GM12878 (cell line): ENCODE results near the gene MT3. TPM values are rescaled to one million over a fixed set of nuclear protein-coding genes. Genes with fewer than 3 reads are reported as not detected.

Experiments
- ATAC-seq: fragments of 200-7000 bp; cut with Tn5 transposase; 3 replicates; pipeline ENCODE4 v1.9.1; 2020; ENCODE audit warnings: mild to moderate bottlenecking, moderate library complexity
- BruUV-seq: library from RNA; stranded (reverse); fragments of 400-500 nt; replicated peaks from 2 replicates; lab custom pipeline; 2021; lab: Mats Ljungman, UMichigan
- CTCF ChIA-PET: fragments of 300-600 bp; sonication (Branson Sonifier 250); formaldehyde crosslinking; extraction: SDS; loops from one replicate; lab custom pipeline; 2021; ENCODE audit warnings: inconsistent platforms; lab: Yijun Ruan, JAX
- POLR2A ChIA-PET: fragments of 350-600 bp; formaldehyde crosslinking; extraction: SDS; loops from one replicate; lab custom pipeline; 2021; ENCODE audit warnings: inconsistent platforms; lab: Charles Lee
- RAD21 ChIA-PET: fragments of 300-600 bp; sonication (Branson Sonifier 250); formaldehyde crosslinking; loops from one replicate; lab custom pipeline; 2023; ENCODE audit warnings: antibody characterized with exemption; ENCODE audit not compliant: unreplicated experiment; lab: Charles Lee
- SMC1A ChIA-PET: fragments of 300-600 bp; sonication (Branson Sonifier 250); formaldehyde crosslinking; loops from one replicate; lab custom pipeline; 2023; ENCODE audit not compliant: unreplicated experiment, uncharacterized antibody; lab: Charles Lee
- DNase-seq: peaks from one replicate; pipeline ENCODE4 v3.0.0-alpha.2; 2011; ENCODE audit warnings: low read depth, low spot score
- FAIRE-seq: peaks from 3 replicates; lab custom pipeline; 2011; peaks lifted over from hg19 to GRCh38; lab: Jason Lieb, UNC
- H2AFZ ChIP-seq: 2 replicates; pipeline ENCODE4 v1.6.0; 2011; ENCODE audit warnings: low read depth, low read length, control low read depth; ENCODE audit not compliant: control insufficient read depth
- H3K27ac ChIP-seq: 2 replicates; pipeline ENCODE4 v1.5.1; 2011; ENCODE audit warnings: control low read depth; ENCODE audit not compliant: control insufficient read depth, insufficient read depth
- H3K27me3 ChIP-seq, 2 experiments: replicated peaks in 1 of 2; 2 replicates each; pipeline versions ENCODE4 v1.6.0 to v1.6.1; 2011; ENCODE audit warnings: low read length in 1 of 2; ENCODE audit not compliant: control insufficient read depth in 2 of 2, insufficient read depth in 2 of 2
- H3K36me3 ChIP-seq, 2 experiments: 2 replicates each; pipeline ENCODE4 v1.5.1; 2011; ENCODE audit warnings: low read length in 1 of 2; ENCODE audit not compliant: control insufficient read depth in 2 of 2, insufficient read depth in 2 of 2
- H3K4me1 ChIP-seq: 2 replicates; pipeline ENCODE4 v1.6.1; 2011; ENCODE audit warnings: mild to moderate bottlenecking, low read length, moderate library complexity, mixed read lengths; ENCODE audit not compliant: control insufficient read depth, insufficient read depth
- H3K4me2 ChIP-seq: 2 replicates; pipeline ENCODE4 v1.6.0; 2011; ENCODE audit warnings: control low read depth; ENCODE audit not compliant: control insufficient read depth, insufficient read depth
- H3K4me3 ChIP-seq: fragments of 200-600 bp; sonication (generic); 2 replicates; pipeline ENCODE4 v1.5.1; 2016
- H3K79me2 ChIP-seq: 2 replicates; pipeline ENCODE4 v1.6.0; 2011; ENCODE audit warnings: low read length; ENCODE audit not compliant: control insufficient read depth, insufficient read depth
- H3K9ac ChIP-seq: 2 replicates; pipeline ENCODE4 v1.8.0; 2011; ENCODE audit warnings: low read length, control low read depth, mixed read lengths; ENCODE audit not compliant: control insufficient read depth, insufficient read depth
- H3K9me3 ChIP-seq: replicated peaks from 3 replicates; pipeline ENCODE4 v1.5.1; 2011; ENCODE audit warnings: mild to moderate bottlenecking, low read length; ENCODE audit not compliant: control insufficient read depth, insufficient read depth
- H4K20me1 ChIP-seq: 2 replicates; pipeline ENCODE4 v1.6.0; 2011; ENCODE audit not compliant: control insufficient read depth, insufficient read depth
- BRCA1 ChIP-seq: IDR thresholded peaks from 2 replicates; pipeline ENCODE4 v1.6.1; 2011; ENCODE audit warnings: low read depth, low read length, improper control_type of control experiment
- CBFB ChIP-seq: IDR thresholded peaks from 2 replicates; pipeline ENCODE4 v1.6.1; 2016; ENCODE audit warnings: antibody characterized with exemption, low read depth
- CBX3 ChIP-seq: fragments of 200-600 bp; sonication (generic); IDR thresholded peaks from 2 replicates; pipeline ENCODE4 v1.6.1; 2016; ENCODE audit warnings: low read depth, borderline replicate concordance
- CBX5 ChIP-seq: sonication (generic); IDR thresholded peaks from 2 replicates; pipeline ENCODE4 v1.6.1; 2016; ENCODE audit warnings: low read depth, moderate library complexity, mild to moderate bottlenecking, inconsistent platforms
- ESRRA ChIP-seq: IDR thresholded peaks from 2 replicates; pipeline ENCODE4 v1.6.1; 2012; ENCODE audit warnings: mild to moderate bottlenecking, low read length, improper control_type of control experiment
- FOXM1 ChIP-seq: IDR thresholded peaks from 2 replicates; pipeline ENCODE4 v1.6.1; 2012; ENCODE audit warnings: low read depth, mild to moderate bottlenecking, inconsistent platforms, low read length, moderate library complexity
- HDAC6 ChIP-seq: fragments of 200-600 bp; sonication (generic); IDR thresholded peaks from one replicate; pipeline ENCODE4 v1.8.0; 2017; ENCODE audit warnings: antibody characterized with exemption; ENCODE audit not compliant: unreplicated experiment
- IKZF2 ChIP-seq, 2 experiments: fragments of 450-650 bp; IDR thresholded peaks; 2 replicates each; pipeline ENCODE4 v1.6.1; 2017; ENCODE audit warnings: mild to moderate bottlenecking in 2 of 2, moderate library complexity in 2 of 2
- MLLT1 ChIP-seq: fragments of 450-650 bp; IDR thresholded peaks from 2 replicates; pipeline ENCODE4 v1.6.1; 2016; ENCODE audit warnings: mild to moderate bottlenecking
- NKRF ChIP-seq: fragments of 450-650 bp; conservative IDR thresholded peaks from 2 replicates; pipeline ENCODE4 v1.6.1; 2017; ENCODE audit warnings: mild to moderate bottlenecking, moderate library complexity
- RUNX3 ChIP-seq: IDR thresholded peaks from 2 replicates; pipeline ENCODE4 v1.6.1; 2012; ENCODE audit warnings: low read length, inconsistent platforms
- SIX5 ChIP-seq: IDR thresholded peaks from 2 replicates; pipeline ENCODE4 v1.6.1; 2011; ENCODE audit warnings: mild to moderate bottlenecking, low read depth, low read length, moderate library complexity; ENCODE audit not compliant: severe bottlenecking
- ZZZ3 ChIP-seq: IDR thresholded peaks from 2 replicates; pipeline ENCODE4 v1.6.1; 2011; ENCODE audit warnings: low read depth; ENCODE audit not compliant: control insufficient read depth, insufficient read length
- WGBS: methylation state at CpG from one replicate; pipeline ENCODE4 v1.1.6; 2016; ENCODE audit warnings: low lambda C conversion rate; ENCODE audit not compliant: insufficient replicate concordance, insufficient coverage; ENCODE audit errors: missing lambda C conversion rate; 5-methylcytosine and 5-hydroxymethylcytosine counted together
- in situ Hi-C: fragments of 300-500 bp; cut with MboI; formaldehyde crosslinking; loops from 9 replicates; pipeline ENCODE4 v1.14.3; 2018; ENCODE audit warnings: mixed read lengths
- intact Hi-C: fragments of 100-400 bp; cut with micrococcal nuclease; formaldehyde crosslinking; loops from one replicate; pipeline ENCODE4 v1.14.2; 2022; ENCODE audit not compliant: unreplicated experiment
- polyA plus RNA-seq, 11 experiments: library from polyadenylated mRNA; depleted of rRNA in 4 of 11; unstranded in 6 of 11; stranded (reverse) in 5 of 11; fragments of >200 nt; fragmentation: Nextera tagmentation in 4 of 11; fragmentation: Illumina TruSeq in 1 of 11; extraction: Ambion mirVana in 4 of 11; extraction: Trizol in 1 of 11; gene quantifications; 1 replicate in 1 of 11; 2 replicates in 10 of 11; pipeline versions ENCODE4 v1.2.1 to v1.2.3, GENCODE V29; 2011 to 2016; ENCODE audit warnings: inconsistent platforms in 2 of 11, missing spikeins in 2 of 11, low read depth in 1 of 11
- total RNA-seq, 4 experiments: library from RNA; depleted of rRNA in 3 of 4; stranded (reverse); fragments of >200 nt in 3 of 4; fragmentation: Illumina TruSeq in 1 of 4; extraction: Trizol in 1 of 4; gene quantifications; 2 replicates each; pipeline versions ENCODE4 v1.2.1 to v1.2.3, GENCODE V29; 2013 to 2021

Gene MT3
- total and polyA plus RNA-seq, 10 of the 15 experiments (the other 5 are each of a cell fraction or from before 2014, with no cell fraction given), result 0.41 TPM; not detected in 9

GRCh38 chr16:56633535-56633934, 44.2 kb downstream of the MT3 start:
- in situ Hi-C loops, result no loop called here
- H2AFZ ChIP-seq, result no peak overlapping the region
- H3K9ac ChIP-seq, result no peak overlapping the region
- SMC1A ChIA-PET, result interaction anchor here (1.2 kb wide), 1 partner anchor 10 kb away, joined by 4 read pairs; no protein-coding TSS in a partner anchor
- 23% methylated on average over 6 of the region's 7 CpGs for WGBS
- ATAC-seq (no peak), DNase-seq (no peak), FAIRE-seq (no peak)
- no peak overlapping the region for H3K4me2 ChIP-seq
- no TSS peak for BruUV-seq
- H3K27ac ChIP-seq, result no peak overlapping the region
- intact Hi-C loops, result no loop called here
- TF ChIP-seq CBX5, result no peak
- TF ChIP-seq HDAC6, result no peak
- no peak for TF ChIP-seq IKZF2 (IDR thresholded peaks at IDR 0.05)
- TF ChIP-seq ZZZ3, result no peak
- no peak for TF ChIP-seq ESRRA
- H3K79me2 ChIP-seq, result no peaks in the 10 kb centered on the region
- peaks cover 15% of the 10 kb centered on the region for H3K4me1 ChIP-seq
- H3K36me3 ChIP-seq, result no peaks in the 10 kb centered on the region
- POLR2A ChIA-PET, result no interaction called here
- CTCF ChIA-PET, result no interaction called here
- no peak overlapping the region for H3K4me3 ChIP-seq
- no peaks in the 10 kb centered on the region for H3K9me3 ChIP-seq
- H4K20me1 ChIP-seq, result no peaks in the 10 kb centered on the region
- peaks cover 20 to 24% of the 10 kb centered on the region in 2 experiments for H3K27me3 ChIP-seq
- RAD21 ChIA-PET, result interaction anchor here (1.7 kb wide), 1 partner anchor 9 kb away, joined by 5 read pairs; no protein-coding TSS in a partner anchor

GRCh38 chr16:56634715-56635440, 45.5 kb downstream of the MT3 start:
- Histone ChIP-seq H2AFZ (no peak overlapping the region), H3K27ac (no peak overlapping the region), H4K20me1 (no peaks in the 10 kb centered on the region), H3K27me3 (peaks cover 24% of the 10 kb centered on the region in 2 experiments), H3K36me3 (no peaks in the 10 kb centered on the region), H3K9ac (no peak overlapping the region), H3K9me3 (no peaks in the 10 kb centered on the region), H3K4me2 (no peak overlapping the region), H3K4me1 (peaks cover 6% of the 10 kb centered on the region), H3K4me3 (no peak overlapping the region), H3K79me2 (no peaks in the 10 kb centered on the region)
- BruUV-seq, result no TSS peak
- ATAC-seq (no peak), DNase-seq (no peak), FAIRE-seq (no peak)
- SMC1A ChIA-PET, result no interaction called here
- RAD21 ChIA-PET, result interaction anchor here (1.7 kb wide), 1 partner anchor 8 kb away, joined by 5 read pairs; no protein-coding TSS in a partner anchor
- in situ Hi-C loops, result no loop called here
- intact Hi-C loops, result no loop called here
- POLR2A ChIA-PET, result no interaction called here
- WGBS, result 16% methylated on average over 46 of the region's 47 CpGs
- CTCF ChIA-PET, result no interaction called here
- TF ChIP-seq CBX3 (no peak), NKRF (no peak), IKZF2 (IDR thresholded peaks at IDR 0.05) (no peak), BRCA1 (no peak), FOXM1 (no peak), RUNX3 (no peak), CBFB (no peak), SIX5 (no peak), MLLT1 (no peak)
